PC-9 (cell line): ENCODE results near the gene PRCC. TPM values are rescaled to one million over a fixed set of nuclear protein-coding genes. Genes with fewer than 3 reads are reported as not detected.

Experiments used
- BruUV-seq: library from RNA; stranded (reverse); fragments of 400-500 nt; replicated peaks from 2 replicates; lab custom pipeline; 2021; lab: Mats Ljungman, UMichigan
- CTCF ChIA-PET: fragments of 300-600 bp; sonication (Branson Sonifier 250); formaldehyde crosslinking; loops from one replicate; lab custom pipeline; 2022; ENCODE audit warnings: antibody characterized with exemption; lab: Charles Lee
- POLR2A ChIA-PET: fragments of 300-600 bp; sonication (Branson Sonifier 250); formaldehyde crosslinking; loops from one replicate; lab custom pipeline; 2022; ENCODE audit warnings: antibody characterized with exemption; ENCODE audit not compliant: unreplicated experiment; lab: Charles Lee
- DNase-seq, 2 experiments: peaks; one replicate each; pipeline versions ENCODE4 v3.0.0 to v3.0.0-alpha.2; 2015 to 2022; ENCODE audit warnings: mixed read lengths in 1 of 2
- H2AFZ ChIP-seq: fragments of 200-600 bp; sonication (generic); 2 replicates; pipeline ENCODE4 v1.8.1; 2017; ENCODE audit warnings: antibody characterized with exemption
- H3F3A ChIP-seq: fragments of 200-600 bp; sonication (generic); 2 replicates; pipeline ENCODE4 v1.8.1; 2017; ENCODE audit warnings: antibody characterized with exemption, mild to moderate bottlenecking, low read depth; ENCODE audit not compliant: insufficient read depth
- H3K27ac ChIP-seq: fragments of 200-600 bp; sonication (generic); 2 replicates; pipeline ENCODE4 v1.6.1; 2016; ENCODE audit warnings: mixed run types
- H3K27me3 ChIP-seq: fragments of 200-600 bp; sonication (generic); 2 replicates; pipeline ENCODE4 v1.6.1; 2016; ENCODE audit warnings: low read depth, mixed run types; ENCODE audit not compliant: insufficient read depth
- H3K36me3 ChIP-seq: fragments of 200-600 bp; sonication (generic); 2 replicates; pipeline ENCODE4 v1.6.1; 2016; ENCODE audit warnings: low read depth, mixed run types
- H3K4me1 ChIP-seq: fragments of 200-600 bp; sonication (generic); replicated peaks from 2 replicates; pipeline ENCODE4 v1.6.1; 2016; ENCODE audit warnings: mixed run types; ENCODE audit not compliant: insufficient read depth
- H3K4me2 ChIP-seq: fragments of 200-600 bp; sonication (generic); 2 replicates; pipeline ENCODE4 v1.6.1; 2017; ENCODE audit warnings: mixed run types
- H3K4me3 ChIP-seq: fragments of 200-600 bp; sonication (generic); 2 replicates; pipeline ENCODE4 v1.6.1; 2016; ENCODE audit warnings: mixed run types
- H3K79me2 ChIP-seq: fragments of 200-600 bp; sonication (generic); 2 replicates; pipeline ENCODE4 v1.6.1; 2017; ENCODE audit warnings: low read depth, mixed run types
- H3K9me2 ChIP-seq: fragments of 200-600 bp; sonication (generic); 2 replicates; pipeline ENCODE4 v1.8.1; 2017; ENCODE audit warnings: mild to moderate bottlenecking; ENCODE audit not compliant: insufficient read depth
- H3K9me3 ChIP-seq: fragments of 200-600 bp; sonication (generic); 2 replicates; pipeline ENCODE4 v1.8.1; 2016; ENCODE audit warnings: low read depth; ENCODE audit not compliant: insufficient read depth
- H4K20me1 ChIP-seq: fragments of 200-600 bp; sonication (generic); 2 replicates; pipeline ENCODE4 v1.8.1; 2017; ENCODE audit not compliant: insufficient read depth
- CTCF ChIP-seq: fragments of 200-600 bp; sonication (generic); conservative IDR thresholded peaks from 2 replicates; pipeline ENCODE4 v1.6.1; 2017; ENCODE audit warnings: mixed run types, antibody characterized with exemption, mild to moderate bottlenecking, moderate library complexity
- EZH2 ChIP-seq: fragments of 200-600 bp; sonication (generic); IDR thresholded peaks from 2 replicates; pipeline ENCODE4 v1.8.0; 2017; ENCODE audit warnings: antibody characterized with exemption, low read depth
- intact Hi-C: fragments of 100-400 bp; cut with micrococcal nuclease; formaldehyde crosslinking; loops from one replicate; pipeline ENCODE4 v1.10.0; 2022; ENCODE audit not compliant: unreplicated experiment
- total RNA-seq: library from RNA; stranded (reverse); gene quantifications from 2 replicates; pipeline ENCODE4 v1.2.3, GENCODE V29; 2021

PRCC gene
- total RNA-seq, 1 experiment from 2014 or later, result 56.6 TPM

GRCh38 chr1:156725683-156726280 lies 41.6 kb upstream of the PRCC start:
- Histone ChIP-seq H3K79me2 (peaks cover 73% of the 10 kb centered on the region), H3K9me2 (no peaks in the 10 kb centered on the region), H3K4me3 (peak overlapping the region; percentile 90), H2AFZ (no peak overlapping the region), H3K27me3 (no peaks in the 10 kb centered on the region), H3K9me3 (no peaks in the 10 kb centered on the region), H3K27ac (no peak overlapping the region), H3K4me2 (peak overlapping the region; percentile 91), H3K36me3 (peaks cover 21% of the 10 kb centered on the region), H3F3A (peaks cover 48% of the 10 kb centered on the region), H3K4me1 (peaks cover 30% of the 10 kb centered on the region), H4K20me1 (peaks cover 35% of the 10 kb centered on the region)
- ChIA-PET CTCF (interaction anchor here (0.8 to 4.5 kb wide), 20 partner anchors 10 to 202 kb away, joined by 3 to 63 read pairs (median 6); partner anchors contain the start of genes CRABP2, MRPL24, NES and NTRK1), POLR2A (interaction anchor here (0.6 to 1.2 kb wide), 6 partner anchors 20 to 64 kb away, joined by 3 to 18 read pairs (median 4); partner anchors contain the start of gene HDGF)
- intact Hi-C loops, result loop anchor here (1.0 kb wide), 9 partner anchors 20 to 202 kb away; partner anchors contain the start of genes CRABP2 and NTRK1
- TF ChIP-seq CTCF (peak; percentile 93), EZH2 (no peak)
- BruUV-seq, result no TSS peak
- DNase-seq, result peak; percentile 72 to 86

GRCh38 chr1:156726549-156727226 lies 40.6 kb upstream of the PRCC start:
- DNase-seq, result peak; percentile 60 to 75
- H2AFZ ChIP-seq, result no peak overlapping the region
- no TSS peak for BruUV-seq
- POLR2A ChIA-PET, result interaction anchor here (0.7 to 1.2 kb wide), 4 partner anchors 36 to 65 kb away, joined by 3 to 9 read pairs (median 4); no protein-coding TSS in a partner anchor
- peaks cover 49% of the 10 kb centered on the region for H3F3A ChIP-seq
- H3K79me2 ChIP-seq, result peaks cover 73% of the 10 kb centered on the region
- H3K9me3 ChIP-seq, result no peaks in the 10 kb centered on the region
- no peaks in the 10 kb centered on the region for H3K27me3 ChIP-seq
- H3K4me3 ChIP-seq, result peak overlapping the region; percentile 90
- TF ChIP-seq EZH2 (no peak), CTCF (peak; percentile 79)
- peak overlapping the region; percentile 91 for H3K4me2 ChIP-seq
- intact Hi-C loops, result loop anchor here (1.0 kb wide), 7 partner anchors 21 to 201 kb away; partner anchors contain the start of genes CRABP2 and NTRK1
- no peaks in the 10 kb centered on the region for H3K9me2 ChIP-seq
- CTCF ChIA-PET, result interaction anchor here (0.5 to 4.5 kb wide), 18 partner anchors 11 to 201 kb away, joined by 3 to 63 read pairs (median 7); partner anchors contain the start of genes CRABP2, MRPL24, NES and NTRK1
- no peak overlapping the region for H3K27ac ChIP-seq
- peaks cover 35% of the 10 kb centered on the region for H4K20me1 ChIP-seq
- H3K36me3 ChIP-seq, result peaks cover 21% of the 10 kb centered on the region
- peaks cover 30% of the 10 kb centered on the region for H3K4me1 ChIP-seq

DNA sequence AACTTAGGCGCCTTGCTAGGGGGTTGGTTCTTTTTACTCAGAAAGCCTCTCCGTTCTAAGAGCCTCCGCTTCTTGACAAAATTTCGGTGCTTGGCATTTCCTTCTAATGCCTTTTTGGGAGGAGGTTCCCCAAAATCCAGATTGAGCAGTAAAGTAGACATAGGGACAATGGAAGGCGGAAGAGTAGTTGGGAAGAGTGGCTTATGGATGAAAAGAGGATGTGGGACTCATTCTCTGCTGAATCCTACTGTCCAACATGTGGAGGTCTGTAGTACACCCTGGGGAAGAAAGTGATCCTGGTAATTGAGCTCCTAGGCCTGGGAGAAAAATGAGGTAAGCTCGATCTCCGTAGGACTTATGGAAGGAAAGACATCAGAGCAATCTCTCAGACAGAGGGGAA lies 39.8 kb upstream of the PRCC start:
- peaks cover 21% of the 10 kb centered on the region for H3K36me3 ChIP-seq
- no peaks in the 10 kb centered on the region for H3K9me2 ChIP-seq
- H3K79me2 ChIP-seq, result peaks cover 73% of the 10 kb centered on the region
- CTCF ChIA-PET, result interaction anchor here (1.2 to 4.5 kb wide), 4 partner anchors 14 to 163 kb away, joined by 7 to 63 read pairs (median 18); partner anchors contain the start of genes MRPL24 and NTRK1
- TF ChIP-seq EZH2 (no peak), CTCF (no peak)
- peaks cover 35% of the 10 kb centered on the region for H4K20me1 ChIP-seq
- H3K4me3 ChIP-seq, result peak overlapping the region; percentile 90
- intact Hi-C loops, result no loop called here
- DNase-seq, result no peak
- POLR2A ChIA-PET, result no interaction called here
- H3F3A ChIP-seq, result peaks cover 52% of the 10 kb centered on the region
- H3K4me2 ChIP-seq, result peak overlapping the region; percentile 91
- no peaks in the 10 kb centered on the region for H3K27me3 ChIP-seq
- peak overlapping the region; percentile 43; the same call in 1 of the 2 replicates for H3K27ac ChIP-seq
- H2AFZ ChIP-seq, result no peak overlapping the region; the same call in 1 of the 2 replicates
- peaks cover 30% of the 10 kb centered on the region for H3K4me1 ChIP-seq
- BruUV-seq, result TSS peak; percentile 63
- no peaks in the 10 kb centered on the region for H3K9me3 ChIP-seq
